HFFc6 (cell line): Measurements from ENCODE around the gene CAPN8. TPM values are rescaled to one million over a fixed set of nuclear protein-coding genes. Genes with fewer than 3 reads are reported as not detected.

ENCODE experiments used
- DNase-seq: peaks from one replicate; pipeline ENCODE4 v3.0.0-alpha.2; 2018
- H3K27ac Mint-ChIP-seq: 2 replicates; pipeline ENCODE4 v1.8.0; 2020; ENCODE audit warnings: mild to moderate bottlenecking, mixed read lengths
- H3K27me3 Mint-ChIP-seq: 2 replicates; pipeline ENCODE4 v1.8.0; 2021; ENCODE audit warnings: mild to moderate bottlenecking, moderate library complexity, mixed read lengths; ENCODE audit not compliant: insufficient read depth
- H3K36me3 Mint-ChIP-seq: 2 replicates; pipeline ENCODE4 v1.8.0; 2021; ENCODE audit warnings: low read depth, mixed read lengths
- H3K4me1 Mint-ChIP-seq: 2 replicates; pipeline ENCODE4 v1.8.0; 2020; ENCODE audit warnings: low read depth, mixed read lengths
- H3K4me3 Mint-ChIP-seq: 2 replicates; pipeline ENCODE4 v1.8.0; 2020; ENCODE audit warnings: mild to moderate bottlenecking, moderate library complexity, mixed read lengths
- H3K9me3 Mint-ChIP-seq: 2 replicates; pipeline ENCODE4 v1.8.0; 2020; ENCODE audit warnings: mild to moderate bottlenecking, mixed read lengths
- total RNA-seq, 6 experiments: library from RNA; stranded (reverse); fragmentation: NEBNext Ultra II Directional; extraction: Animal tissue kit (Norgen Biotek cat#: 25700); gene quantifications; 2 replicates in 1 of 6; 3 replicates in 5 of 6; pipeline ENCODE4 v1.2.3, GENCODE V29; 2021
- TF ChIP-seq, protein P1 (sequence below): fragments of 200-600 bp; sonication (generic); IDR thresholded peaks from 2 replicates; pipeline ENCODE4 v1.5.0; 2021; ENCODE audit warnings: antibody characterized with exemption, mild to moderate bottlenecking

The CAPN8 gene
- total RNA-seq, 6 experiments from 2014 or later, result not detected

DNA sequence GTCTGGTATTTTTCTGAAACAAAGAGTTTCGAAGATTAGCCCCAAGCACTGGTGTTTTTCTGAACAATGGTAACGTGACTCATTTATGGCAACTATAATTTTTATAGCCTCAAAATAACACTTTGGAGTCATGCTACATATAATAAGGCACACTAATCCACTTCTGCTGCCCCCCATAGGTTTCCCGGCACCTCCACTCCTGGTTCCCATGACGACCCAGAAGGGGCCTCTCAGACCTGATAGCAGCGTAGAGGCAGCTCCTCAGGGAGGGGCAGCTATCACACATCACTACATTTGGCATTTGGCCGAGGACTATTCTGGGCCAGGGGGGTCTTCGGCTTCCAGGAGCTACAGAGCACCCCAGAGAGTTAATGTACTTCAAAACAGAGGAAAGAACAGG is 23.3 kb downstream of the CAPN8 start:
- Mint-ChIP-seq H3K4me1 (no peaks in the 10 kb centered on the region), H3K9me3 (no peaks in the 10 kb centered on the region), H3K27me3 (peaks cover 59% of the 10 kb centered on the region), H3K27ac (no peak overlapping the region), H3K36me3 (no peaks in the 10 kb centered on the region), H3K4me3 (no peak overlapping the region)
- TF ChIP-seq, protein P1, sequence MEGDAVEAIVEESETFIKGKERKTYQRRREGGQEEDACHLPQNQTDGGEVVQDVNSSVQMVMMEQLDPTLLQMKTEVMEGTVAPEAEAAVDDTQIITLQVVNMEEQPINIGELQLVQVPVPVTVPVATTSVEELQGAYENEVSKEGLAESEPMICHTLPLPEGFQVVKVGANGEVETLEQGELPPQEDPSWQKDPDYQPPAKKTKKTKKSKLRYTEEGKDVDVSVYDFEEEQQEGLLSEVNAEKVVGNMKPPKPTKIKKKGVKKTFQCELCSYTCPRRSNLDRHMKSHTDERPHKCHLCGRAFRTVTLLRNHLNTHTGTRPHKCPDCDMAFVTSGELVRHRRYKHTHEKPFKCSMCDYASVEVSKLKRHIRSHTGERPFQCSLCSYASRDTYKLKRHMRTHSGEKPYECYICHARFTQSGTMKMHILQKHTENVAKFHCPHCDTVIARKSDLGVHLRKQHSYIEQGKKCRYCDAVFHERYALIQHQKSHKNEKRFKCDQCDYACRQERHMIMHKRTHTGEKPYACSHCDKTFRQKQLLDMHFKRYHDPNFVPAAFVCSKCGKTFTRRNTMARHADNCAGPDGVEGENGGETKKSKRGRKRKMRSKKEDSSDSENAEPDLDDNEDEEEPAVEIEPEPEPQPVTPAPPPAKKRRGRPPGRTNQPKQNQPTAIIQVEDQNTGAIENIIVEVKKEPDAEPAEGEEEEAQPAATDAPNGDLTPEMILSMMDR, result no peak
- DNase-seq, result no peak

DNA sequence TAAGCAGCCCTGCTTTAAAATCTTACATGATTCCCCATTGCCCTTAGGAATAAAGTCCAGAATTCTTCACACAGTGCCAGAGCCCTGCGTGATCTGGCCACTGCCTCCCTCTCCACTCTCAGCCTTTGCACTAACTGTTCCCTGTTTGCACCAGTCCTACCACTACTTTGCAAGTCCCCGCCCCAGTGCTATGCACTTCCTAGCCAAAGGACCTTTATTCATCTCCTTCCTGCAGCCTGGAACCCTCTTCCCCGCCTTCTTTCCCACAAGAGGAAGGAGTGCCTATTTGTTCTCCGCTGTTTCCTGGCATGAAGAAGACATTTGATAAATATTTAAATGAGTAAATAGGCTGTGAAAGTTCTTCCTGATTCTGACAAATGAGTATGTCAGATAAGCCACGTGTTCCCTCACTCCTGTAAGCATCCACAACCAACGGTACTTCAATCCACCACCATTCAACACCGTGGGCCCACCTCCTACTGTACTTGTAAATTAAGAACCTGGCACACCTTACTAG is 23.9 kb downstream of the CAPN8 start:
- H3K4me3 Mint-ChIP-seq, result no peak overlapping the region
- peaks cover 61% of the 10 kb centered on the region for H3K27me3 Mint-ChIP-seq
- no peak overlapping the region for H3K27ac Mint-ChIP-seq

DNA sequence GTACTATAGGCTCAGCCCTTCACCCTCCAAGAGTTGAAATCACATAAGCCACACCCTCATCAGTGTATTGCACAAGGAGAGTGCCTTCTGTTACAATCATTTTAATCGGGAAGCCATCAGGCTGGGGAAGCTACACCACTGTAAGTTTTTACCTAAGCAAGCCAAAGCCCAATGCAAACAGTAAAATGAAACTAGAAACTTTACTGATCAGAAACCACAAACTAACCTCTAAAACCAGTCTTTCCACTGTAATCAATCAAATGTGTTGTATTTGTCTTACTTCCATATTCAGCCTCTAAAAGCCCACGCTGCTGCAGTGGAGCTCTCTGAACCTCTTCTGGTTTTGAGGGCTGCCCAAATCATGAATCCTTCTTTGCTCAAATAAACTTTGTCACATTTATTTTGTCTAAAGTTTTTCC is 26.2 kb downstream of the CAPN8 start:
- Mint-ChIP-seq H3K27ac (no peak overlapping the region), H3K4me1 (no peaks in the 10 kb centered on the region), H3K36me3 (no peaks in the 10 kb centered on the region), H3K9me3 (no peaks in the 10 kb centered on the region), H3K27me3 (peaks cover 49% of the 10 kb centered on the region), H3K4me3 (no peak overlapping the region)
- TF ChIP-seq, protein P1, result no peak
- DNase-seq, result no peak

More for the DNA sequence above, 23.9 kb downstream of the CAPN8 start:
- DNase-seq, result no peak
- H3K36me3 Mint-ChIP-seq, result no peaks in the 10 kb centered on the region
- no peaks in the 10 kb centered on the region for H3K4me1 Mint-ChIP-seq
- H3K9me3 Mint-ChIP-seq, result no peaks in the 10 kb centered on the region
- TF ChIP-seq, protein P1, result no peak

DNA sequence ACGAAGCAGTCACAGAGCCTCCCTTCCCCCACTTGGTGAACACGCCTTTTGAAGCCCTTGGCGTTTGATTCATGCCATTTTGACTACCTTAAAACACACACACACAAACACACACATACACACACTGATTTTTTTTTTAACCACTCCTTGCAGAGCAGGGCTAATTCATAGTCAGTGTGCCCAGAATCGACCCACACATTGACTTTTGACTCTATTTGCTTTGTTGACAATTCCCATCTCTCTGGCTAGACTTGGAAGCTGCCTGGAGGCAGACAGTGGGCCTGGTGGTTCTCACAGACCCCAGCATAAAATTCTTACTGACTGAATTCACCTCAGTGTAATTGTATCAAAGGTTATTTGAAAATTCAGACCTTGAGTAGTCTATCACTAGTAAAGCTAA is 30.3 kb downstream of the CAPN8 start:
- no peaks in the 10 kb centered on the region for H3K9me3 Mint-ChIP-seq
- H3K36me3 Mint-ChIP-seq, result no peaks in the 10 kb centered on the region
- H3K4me3 Mint-ChIP-seq, result no peak overlapping the region
- no peaks in the 10 kb centered on the region for H3K4me1 Mint-ChIP-seq
- DNase-seq, result no peak
- no peak overlapping the region for H3K27ac Mint-ChIP-seq
- TF ChIP-seq, protein P1, result no peak
- peaks cover 39% of the 10 kb centered on the region for H3K27me3 Mint-ChIP-seq

DNA sequence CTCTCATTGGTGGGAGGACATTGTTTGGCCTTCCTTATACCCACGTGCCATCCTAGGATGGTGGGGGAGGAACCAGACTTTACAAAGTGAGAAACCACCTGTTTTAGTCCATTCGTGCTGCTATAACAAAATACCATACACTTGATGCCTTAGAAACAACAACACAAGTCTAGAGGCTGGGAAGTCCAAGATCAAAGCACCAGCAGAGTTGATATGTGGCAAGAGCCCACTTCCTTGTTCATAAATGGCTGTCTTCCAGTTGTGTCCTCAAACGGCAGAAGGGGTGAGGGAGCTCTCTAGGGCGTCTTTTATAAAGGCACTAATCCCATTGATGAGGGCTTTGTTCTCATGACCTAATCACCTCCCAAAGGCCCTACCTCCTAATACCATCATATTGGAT is 31.1 kb downstream of the CAPN8 start:
- no peak for DNase-seq
- H3K36me3 Mint-ChIP-seq, result no peaks in the 10 kb centered on the region
- TF ChIP-seq, protein P1, result no peak
- H3K4me3 Mint-ChIP-seq, result no peak overlapping the region
- H3K27me3 Mint-ChIP-seq, result peaks cover 34% of the 10 kb centered on the region
- H3K27ac Mint-ChIP-seq, result no peak overlapping the region
- H3K9me3 Mint-ChIP-seq, result no peaks in the 10 kb centered on the region
- no peaks in the 10 kb centered on the region for H3K4me1 Mint-ChIP-seq

DNA sequence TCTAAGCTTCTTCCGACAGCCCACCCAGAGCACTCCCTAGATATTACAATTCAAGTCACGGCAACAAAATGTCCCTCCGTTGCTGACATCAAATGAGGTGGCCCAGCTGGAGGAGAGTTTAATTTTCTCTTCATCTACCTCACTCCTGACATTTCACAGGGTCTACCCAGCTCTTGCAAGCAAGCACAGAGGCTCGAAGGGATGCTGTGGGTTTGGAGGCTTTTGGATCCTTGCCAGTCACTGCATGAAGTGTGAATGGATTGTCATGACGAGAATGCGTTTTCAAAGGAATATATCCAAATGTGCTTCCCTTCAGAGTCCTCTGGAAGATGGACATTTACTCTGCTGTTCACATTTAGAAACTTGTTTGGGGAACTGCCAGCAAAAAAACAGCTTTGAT is 33.5 kb downstream of the CAPN8 start:
- H3K27ac Mint-ChIP-seq, result no peak overlapping the region
- peaks cover 36% of the 10 kb centered on the region for H3K27me3 Mint-ChIP-seq
- no peaks in the 10 kb centered on the region for H3K9me3 Mint-ChIP-seq
- no peaks in the 10 kb centered on the region for H3K4me1 Mint-ChIP-seq
- H3K36me3 Mint-ChIP-seq, result no peaks in the 10 kb centered on the region
- H3K4me3 Mint-ChIP-seq, result no peak overlapping the region
- no peak for DNase-seq
- TF ChIP-seq, protein P1, result no peak
